IMR-90 (cell line): Measurements from ENCODE around the gene PHC3. TPM values are rescaled to one million over a fixed set of nuclear protein-coding genes. Genes with fewer than 3 reads are reported as not detected.

Experiments
- ATAC-seq: fragments of 200-7000 bp; cut with Tn5 transposase; 2 replicates; pipeline ENCODE4 v1.9.1; 2020; ENCODE audit warnings: low read depth, mild to moderate bottlenecking, moderate library complexity
- BruUV-seq: library from RNA; stranded (reverse); fragments of 400-500 nt; replicated peaks from 2 replicates; lab custom pipeline; 2021; lab: Mats Ljungman, UMichigan
- CTCF ChIA-PET: fragments of 300-600 bp; formaldehyde crosslinking; extraction: SDS; loops from one replicate; lab custom pipeline; 2021; ENCODE audit warnings: antibody characterized with exemption; lab: Yijun Ruan, JAX
- POLR2A ChIA-PET: fragments of 300-600 bp; sonication (Branson Sonifier 250); formaldehyde crosslinking; loops from one replicate; lab custom pipeline; 2022; ENCODE audit warnings: antibody characterized with exemption; ENCODE audit not compliant: unreplicated experiment; lab: Charles Lee
- DNase-seq: peaks from one replicate; pipeline ENCODE4 v3.0.0; 2013
- H2AFZ ChIP-seq: replicated peaks from 2 replicates; pipeline ENCODE3; 2013; ENCODE audit warnings: low read length, mild to moderate bottlenecking; ENCODE audit not compliant: poor library complexity
- H2AK5ac ChIP-seq: 2 replicates; pipeline ENCODE4 v1.6.1; 2013; ENCODE audit warnings: low read depth, low read length, inconsistent platforms
- H2AK9ac ChIP-seq: replicated peaks from 2 replicates; pipeline ENCODE3; 2013; ENCODE audit warnings: mild to moderate bottlenecking, low read depth, low read length, moderate library complexity; ENCODE audit not compliant: poor library complexity
- H2BK120ac ChIP-seq: 2 replicates; pipeline ENCODE4 v1.6.1; 2013; ENCODE audit warnings: low read depth, low read length, inconsistent platforms
- H2BK15ac ChIP-seq: 3 replicates; pipeline ENCODE4 v1.6.1; 2013; ENCODE audit warnings: low read depth, low read length, inconsistent platforms
- H2BK20ac ChIP-seq: 2 replicates; pipeline ENCODE4 v1.6.1; 2013; ENCODE audit warnings: low read depth, mild to moderate bottlenecking, inconsistent platforms, low read length, moderate library complexity
- H2BK5ac ChIP-seq: 2 replicates; pipeline ENCODE4 v1.6.1; 2013; ENCODE audit warnings: mild to moderate bottlenecking, low read depth, low read length, inconsistent platforms; ENCODE audit not compliant: poor library complexity, severe bottlenecking
- H3K14ac ChIP-seq: replicated peaks from 2 replicates; pipeline ENCODE4 v1.6.1; 2013; ENCODE audit warnings: low read depth, low read length, inconsistent platforms
- H3K18ac ChIP-seq: 2 replicates; pipeline ENCODE4 v1.6.1; 2013; ENCODE audit warnings: low read depth, low read length, control low read depth
- H3K23ac ChIP-seq: 2 replicates; pipeline ENCODE4 v1.6.1; 2013; ENCODE audit warnings: low read depth, low read length, inconsistent platforms
- H3K27ac ChIP-seq: 2 replicates; pipeline ENCODE4 v1.5.1; 2013; ENCODE audit warnings: mild to moderate bottlenecking, control low read depth, low read length; ENCODE audit not compliant: insufficient read depth
- H3K27me3 ChIP-seq: 2 replicates; pipeline ENCODE4 v1.6.1; 2013; ENCODE audit warnings: low read length; ENCODE audit not compliant: control insufficient read depth, insufficient read depth
- H3K36me3 ChIP-seq: 2 replicates; pipeline ENCODE4 v1.6.1; 2013; ENCODE audit warnings: low read length, mixed read lengths; ENCODE audit not compliant: control insufficient read depth, insufficient read depth
- H3K4ac ChIP-seq: 2 replicates; pipeline ENCODE4 v1.6.1; 2013; ENCODE audit warnings: low read depth, low read length, inconsistent platforms
- H3K4me1 ChIP-seq: 2 replicates; pipeline ENCODE4 v1.6.1; 2013; ENCODE audit warnings: low read length, mixed read lengths; ENCODE audit not compliant: control insufficient read depth, insufficient read depth
- H3K4me2 ChIP-seq: 2 replicates; pipeline ENCODE4 v1.6.1; 2013; ENCODE audit warnings: low read depth, mild to moderate bottlenecking, control low read depth, low read length, moderate library complexity
- H3K4me3 ChIP-seq: 2 replicates; pipeline ENCODE4 v1.5.1; 2013; ENCODE audit warnings: low read depth, mild to moderate bottlenecking, control low read depth, low read length, moderate library complexity; ENCODE audit not compliant: insufficient read depth
- H3K56ac ChIP-seq: 2 replicates; pipeline ENCODE4 v1.6.1; 2013; ENCODE audit warnings: low read length, inconsistent platforms; ENCODE audit not compliant: insufficient read depth; ENCODE audit errors: extremely low read depth
- H3K79me1 ChIP-seq, 2 experiments: 2 replicates each; pipeline ENCODE4 v1.6.1; 2013; ENCODE audit warnings: low read length in 2 of 2, inconsistent platforms in 1 of 2, low read depth in 1 of 2
- H3K9ac ChIP-seq: 2 replicates; pipeline ENCODE4 v1.6.1; 2013; ENCODE audit warnings: low read depth, low read length, control low read depth
- H3K9me1 ChIP-seq: 2 replicates; pipeline ENCODE4 v1.6.1; 2013; ENCODE audit warnings: low read length, inconsistent platforms; ENCODE audit not compliant: insufficient read depth
- H3K9me3 ChIP-seq: 2 replicates; pipeline ENCODE4 v1.6.1; 2013; ENCODE audit warnings: low read length; ENCODE audit not compliant: control insufficient read depth, insufficient read depth
- H4K20me1 ChIP-seq: 2 replicates; pipeline ENCODE4 v1.6.1; 2013; ENCODE audit warnings: low read length, inconsistent platforms; ENCODE audit not compliant: insufficient read depth
- H4K5ac ChIP-seq: 2 replicates; pipeline ENCODE4 v1.6.1; 2013; ENCODE audit warnings: mild to moderate bottlenecking, low read depth, low read length, control low read depth
- H4K8ac ChIP-seq, 2 experiments: 2 replicates each; pipeline ENCODE4 v1.6.1; 2013; ENCODE audit warnings: low read depth in 2 of 2, low read length in 2 of 2, control low read depth in 1 of 2, inconsistent platforms in 1 of 2
- H4K91ac ChIP-seq: 2 replicates; pipeline ENCODE4 v1.6.1; 2013; ENCODE audit warnings: low read depth, low read length, inconsistent platforms; ENCODE audit not compliant: insufficient read depth
- BHLHE40 ChIP-seq: fragments of 150-350 bp; IDR thresholded peaks from 2 replicates; pipeline ENCODE4 v1.6.1; 2016; ENCODE audit warnings: mild to moderate bottlenecking, low read depth, low read length
- CEBPB ChIP-seq: IDR thresholded peaks from 2 replicates; pipeline ENCODE4 v1.6.1; 2012; ENCODE audit warnings: low read depth, low read length, improper control_type of control experiment
- CHD1 ChIP-seq: IDR thresholded peaks from 2 replicates; pipeline ENCODE4 v1.6.1; 2012; ENCODE audit warnings: low read depth, low read length, improper control_type of control experiment
- FOS ChIP-seq: fragments of 150-350 bp; IDR thresholded peaks from 2 replicates; pipeline ENCODE4 v1.6.1; 2016; ENCODE audit warnings: low read depth, low read length
- MAFK ChIP-seq: IDR thresholded peaks from 2 replicates; pipeline ENCODE4 v1.6.1; 2012; ENCODE audit warnings: low read depth, low read length, improper control_type of control experiment
- MAZ ChIP-seq: IDR thresholded peaks from 2 replicates; pipeline ENCODE4 v1.6.1; 2012; ENCODE audit warnings: low read depth, mild to moderate bottlenecking, low read length, improper control_type of control experiment, moderate library complexity, borderline replicate concordance
- MXI1 ChIP-seq: IDR thresholded peaks from 2 replicates; pipeline ENCODE4 v1.6.1; 2012; ENCODE audit warnings: low read depth, mild to moderate bottlenecking, low read length, moderate library complexity, borderline replicate concordance
- NFE2L2 ChIP-seq: fragments of 150-350 bp; IDR thresholded peaks from 2 replicates; pipeline ENCODE4 v1.6.1; 2016; ENCODE audit warnings: low read depth, mild to moderate bottlenecking, low read length
- POLR2A ChIP-seq: IDR thresholded peaks from 2 replicates; pipeline ENCODE4 v1.6.1; 2012; ENCODE audit warnings: mild to moderate bottlenecking, low read depth, low read length
- RAD21 ChIP-seq: IDR thresholded peaks from 2 replicates; pipeline ENCODE4 v1.6.1; 2012; ENCODE audit warnings: low read length, improper control_type of control experiment
- RCOR1 ChIP-seq: IDR thresholded peaks from 2 replicates; pipeline ENCODE4 v1.6.1; 2012; ENCODE audit warnings: mild to moderate bottlenecking, low read length, improper control_type of control experiment; ENCODE audit not compliant: insufficient replicate concordance
- RFX5 ChIP-seq: IDR thresholded peaks from 2 replicates; pipeline ENCODE4 v1.8.0; 2012; ENCODE audit warnings: low read depth, mild to moderate bottlenecking, low read length, moderate library complexity
- SMC3 ChIP-seq: fragments of 150-350 bp; IDR thresholded peaks from 2 replicates; pipeline ENCODE4 v1.6.1; 2016; ENCODE audit warnings: low read depth, mild to moderate bottlenecking, antibody characterized with exemption, low read length, moderate library complexity
- WGBS, 2 experiments: methylation state at CpG; one replicate each; pipeline versions ENCODE4 v1.1.5 to v1.1.7; 2013; ENCODE audit warnings: missing lambda C conversion rate in 2 of 2; ENCODE audit not compliant: insufficient read length in 1 of 2; ENCODE audit errors: extremely low coverage in 2 of 2; 5-methylcytosine and 5-hydroxymethylcytosine counted together
- dilution Hi-C: fragments of 300-500 bp; cut with HindIII; formaldehyde crosslinking; loops from one replicate; pipeline ENCODE4 v1.14.3; 2018; ENCODE audit warnings: low sequenced_read_pairs; ENCODE audit not compliant: unreplicated experiment
- in situ Hi-C: fragments of 300-500 bp; cut with MboI; formaldehyde crosslinking; loops from 3 replicates; pipeline ENCODE4 v1.14.3; 2019; ENCODE audit warnings: low sequenced_read_pairs, inconsistent platforms, mixed read lengths
- intact Hi-C: fragments of 100-400 bp; cut with micrococcal nuclease; formaldehyde crosslinking; loops from 2 replicates; pipeline ENCODE4 v1.10.0; 2022
- polyA plus RNA-seq, 3 experiments: library from polyadenylated mRNA; depleted of rRNA; stranded (reverse); fragments of >200 nt; gene quantifications; 2 replicates each; pipeline ENCODE4 v1.2.3, GENCODE V29; 2012; ENCODE audit warnings: low replicate concordance in 1 of 3
- total RNA-seq: library from RNA; depleted of rRNA; stranded (reverse); fragments of >200 nt; gene quantifications from 2 replicates; pipeline ENCODE4 v1.2.3, GENCODE V29; 2012
- TF ChIP-seq, protein P1 (sequence below): conservative IDR thresholded peaks from 2 replicates; pipeline ENCODE4 v1.5.1; 2012; ENCODE audit warnings: mild to moderate bottlenecking, low read depth, low read length, improper control_type of control experiment
- TF ChIP-seq, protein P2 (sequence below): fragments of 150-350 bp; IDR thresholded peaks from 2 replicates; pipeline ENCODE4 v1.6.1; 2017; ENCODE audit warnings: mild to moderate bottlenecking, antibody characterized with exemption, low read length, low read depth
- TF ChIP-seq, protein P3 (sequence below): fragments of 150-350 bp; IDR thresholded peaks from 2 replicates; pipeline ENCODE4 v1.6.1; 2016; ENCODE audit warnings: low read depth, mild to moderate bottlenecking, low read length, moderate library complexity, borderline replicate concordance

Gene PHC3
- total and polyA plus RNA-seq, 2 of the 4 experiments (the other 2 are of a cell fraction): 18.3 to 26.3 TPM

DNA sequence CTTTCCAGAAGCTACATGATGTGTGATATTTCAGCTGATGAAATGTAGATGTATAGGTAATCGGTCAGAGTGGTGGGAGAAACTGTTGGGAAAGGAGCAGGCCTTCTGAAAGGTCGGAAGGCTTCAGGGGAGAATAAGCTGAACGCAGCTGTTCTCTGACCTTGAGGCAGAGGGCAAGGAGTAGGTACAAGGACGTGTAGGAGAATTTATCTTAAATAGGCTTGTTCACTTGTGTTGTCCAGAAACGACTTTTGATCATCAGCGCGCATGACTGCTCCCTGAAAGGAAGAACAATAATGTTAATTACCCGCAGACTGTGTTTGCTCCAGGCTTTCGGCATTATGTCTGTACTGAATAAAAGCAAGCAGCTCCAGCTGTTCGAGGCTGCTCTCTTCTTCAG is 104.2 kb downstream of the PHC3 start:
- no peak overlapping the region for H3K9ac ChIP-seq
- no peaks in the 10 kb centered on the region for H3K9me1 ChIP-seq
- H3K27me3 ChIP-seq: no peaks in the 10 kb centered on the region
- TF ChIP-seq FOS: no peak
- no peak for TF ChIP-seq MAZ
- TF ChIP-seq, protein P1, sequence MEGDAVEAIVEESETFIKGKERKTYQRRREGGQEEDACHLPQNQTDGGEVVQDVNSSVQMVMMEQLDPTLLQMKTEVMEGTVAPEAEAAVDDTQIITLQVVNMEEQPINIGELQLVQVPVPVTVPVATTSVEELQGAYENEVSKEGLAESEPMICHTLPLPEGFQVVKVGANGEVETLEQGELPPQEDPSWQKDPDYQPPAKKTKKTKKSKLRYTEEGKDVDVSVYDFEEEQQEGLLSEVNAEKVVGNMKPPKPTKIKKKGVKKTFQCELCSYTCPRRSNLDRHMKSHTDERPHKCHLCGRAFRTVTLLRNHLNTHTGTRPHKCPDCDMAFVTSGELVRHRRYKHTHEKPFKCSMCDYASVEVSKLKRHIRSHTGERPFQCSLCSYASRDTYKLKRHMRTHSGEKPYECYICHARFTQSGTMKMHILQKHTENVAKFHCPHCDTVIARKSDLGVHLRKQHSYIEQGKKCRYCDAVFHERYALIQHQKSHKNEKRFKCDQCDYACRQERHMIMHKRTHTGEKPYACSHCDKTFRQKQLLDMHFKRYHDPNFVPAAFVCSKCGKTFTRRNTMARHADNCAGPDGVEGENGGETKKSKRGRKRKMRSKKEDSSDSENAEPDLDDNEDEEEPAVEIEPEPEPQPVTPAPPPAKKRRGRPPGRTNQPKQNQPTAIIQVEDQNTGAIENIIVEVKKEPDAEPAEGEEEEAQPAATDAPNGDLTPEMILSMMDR: no peak
- TF ChIP-seq NFE2L2: no peak
- TF ChIP-seq RFX5: no peak
- TF ChIP-seq, protein P2, sequence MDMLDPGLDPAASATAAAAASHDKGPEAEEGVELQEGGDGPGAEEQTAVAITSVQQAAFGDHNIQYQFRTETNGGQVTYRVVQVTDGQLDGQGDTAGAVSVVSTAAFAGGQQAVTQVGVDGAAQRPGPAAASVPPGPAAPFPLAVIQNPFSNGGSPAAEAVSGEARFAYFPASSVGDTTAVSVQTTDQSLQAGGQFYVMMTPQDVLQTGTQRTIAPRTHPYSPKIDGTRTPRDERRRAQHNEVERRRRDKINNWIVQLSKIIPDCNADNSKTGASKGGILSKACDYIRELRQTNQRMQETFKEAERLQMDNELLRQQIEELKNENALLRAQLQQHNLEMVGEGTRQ: no peak
- no peak for TF ChIP-seq SMC3
- TF ChIP-seq MXI1: no peak
- no peak for TF ChIP-seq BHLHE40
- TF ChIP-seq POLR2A: no peak
- no peak for TF ChIP-seq RAD21
- no peak for TF ChIP-seq CHD1
- TF ChIP-seq MAFK: no peak
- TF ChIP-seq, protein P3, sequence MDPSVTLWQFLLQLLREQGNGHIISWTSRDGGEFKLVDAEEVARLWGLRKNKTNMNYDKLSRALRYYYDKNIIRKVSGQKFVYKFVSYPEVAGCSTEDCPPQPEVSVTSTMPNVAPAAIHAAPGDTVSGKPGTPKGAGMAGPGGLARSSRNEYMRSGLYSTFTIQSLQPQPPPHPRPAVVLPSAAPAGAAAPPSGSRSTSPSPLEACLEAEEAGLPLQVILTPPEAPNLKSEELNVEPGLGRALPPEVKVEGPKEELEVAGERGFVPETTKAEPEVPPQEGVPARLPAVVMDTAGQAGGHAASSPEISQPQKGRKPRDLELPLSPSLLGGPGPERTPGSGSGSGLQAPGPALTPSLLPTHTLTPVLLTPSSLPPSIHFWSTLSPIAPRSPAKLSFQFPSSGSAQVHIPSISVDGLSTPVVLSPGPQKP: no peak
- no peak for TF ChIP-seq RCOR1
- no peak for TF ChIP-seq CEBPB
- ChIA-PET CTCF (interaction anchor here (0.7 kb wide), 1 partner anchor 59 kb away, joined by 3 read pairs; no protein-coding TSS in a partner anchor), POLR2A (no interaction called here)
- no peak overlapping the region for H2AK9ac ChIP-seq
- H4K5ac ChIP-seq: no peak overlapping the region
- 93% methylated on average over 7 of the region's 10 CpGs; no CpG with 5 or more reads in 1 of the 2 experiments for WGBS, 2 experiments
- dilution Hi-C loops: no loop called here
- H3K23ac ChIP-seq: no peak overlapping the region
- DNase-seq (no peak), ATAC-seq (no peak)
- no peak overlapping the region for H2AFZ ChIP-seq
- H3K27ac ChIP-seq: no peak overlapping the region
- H3K9me3 ChIP-seq: no peaks in the 10 kb centered on the region
- H3K4me2 ChIP-seq: no peak overlapping the region
- no peak overlapping the region for H3K14ac ChIP-seq
- H4K8ac ChIP-seq: no peak overlapping the region
- no peak overlapping the region for H3K4ac ChIP-seq
- H2BK5ac ChIP-seq: no peak overlapping the region
- no peaks in the 10 kb centered on the region for H3K79me1 ChIP-seq
- H2BK20ac ChIP-seq: no peak overlapping the region
- H2BK15ac ChIP-seq: no peak overlapping the region
- H4K91ac ChIP-seq: no peak overlapping the region
- H2AK5ac ChIP-seq: no peak overlapping the region
- H3K4me1 ChIP-seq: peaks cover 1% of the 10 kb centered on the region; the same call in 1 of the 2 replicates
- BruUV-seq: no TSS peak
- in situ Hi-C loops: no loop called here
- no peaks in the 10 kb centered on the region for H4K20me1 ChIP-seq
- intact Hi-C loops: no loop called here
- no peak overlapping the region for H3K18ac ChIP-seq
- H3K4me3 ChIP-seq: no peak overlapping the region
- H3K56ac ChIP-seq: no peak overlapping the region
- H3K36me3 ChIP-seq: peaks cover 2% of the 10 kb centered on the region; the same call in 1 of the 2 replicates
- H2BK120ac ChIP-seq: no peak overlapping the region
